Measurements from ENCODE around the gene PSMA7.

- TF ChIP-seq CTCF (IDR thresholded peaks at IDR 0.05 in 4 of 5, conservative IDR thresholded peaks at IDR 0.05 in 1 of 5) (no peak), POLR2A (IDR thresholded peaks at IDR 0.05) (no peak)
Observed at GRCh38 chr20:62168890-62169435, 25.8 kb upstream of the PSMA7 start.

Data from gastrocnemius medialis (tissue), 4 donors.